H9 (cell line): ENCODE data around the gene SLC35E4. TPM values are rescaled to one million over a fixed set of nuclear protein-coding genes. Genes with fewer than 3 reads are reported as not detected.

Experiments used
- DNase-seq: peaks from one replicate; pipeline ENCODE4 v3.0.0-alpha.2; 2017
- H2AFZ ChIP-seq: one replicate; pipeline ENCODE4 v1.6.1; 2013; ENCODE audit warnings: mild to moderate bottlenecking, low read length, control low read depth, moderate library complexity
- H2AK5ac ChIP-seq: 2 replicates; pipeline ENCODE4 v1.6.1; 2013; ENCODE audit warnings: low read length, control low read depth, mixed read lengths; ENCODE audit not compliant: insufficient read length
- H2BK120ac ChIP-seq: one replicate; pipeline ENCODE4 v1.6.1; 2013; ENCODE audit warnings: low read depth, mild to moderate bottlenecking, low read length, control low read depth, inconsistent platforms; ENCODE audit not compliant: poor library complexity, severe bottlenecking
- H2BK12ac ChIP-seq: 2 replicates; pipeline ENCODE4 v1.6.1; 2013; ENCODE audit warnings: low read length, control low read depth, mixed read lengths, low read depth; ENCODE audit not compliant: insufficient read length
- H2BK15ac ChIP-seq: 2 replicates; pipeline ENCODE4 v1.6.1; 2013; ENCODE audit warnings: low read depth, low read length, control low read depth
- H2BK20ac ChIP-seq: one replicate; pipeline ENCODE4 v1.6.1; 2013; ENCODE audit warnings: low read depth, mild to moderate bottlenecking, low read length, control low read depth, inconsistent platforms; ENCODE audit not compliant: poor library complexity, severe bottlenecking
- H2BK5ac ChIP-seq: 2 replicates; pipeline ENCODE4 v1.6.1; 2013; ENCODE audit warnings: low read length, control low read depth, mixed read lengths; ENCODE audit not compliant: insufficient read length
- H3K14ac ChIP-seq: 2 replicates; pipeline ENCODE4 v1.6.1; 2013; ENCODE audit warnings: low read length, control low read depth; ENCODE audit not compliant: insufficient read depth
- H3K18ac ChIP-seq: 2 replicates; pipeline ENCODE4 v1.6.1; 2013; ENCODE audit warnings: low read depth, mild to moderate bottlenecking, mixed read lengths, low read length, control low read depth; ENCODE audit not compliant: insufficient read length
- H3K23ac ChIP-seq: 2 replicates; pipeline ENCODE4 v1.6.1; 2013; ENCODE audit warnings: low read length, control low read depth, mixed read lengths, low read depth; ENCODE audit not compliant: insufficient read length
- H3K23me2 ChIP-seq: 2 replicates; pipeline ENCODE4 v1.6.1; 2013; ENCODE audit warnings: low read depth, mild to moderate bottlenecking, mixed read lengths, low read length, control low read depth; ENCODE audit not compliant: insufficient read length, poor library complexity, severe bottlenecking
- H3K27ac ChIP-seq: 2 replicates; pipeline ENCODE4 v1.5.1; 2013; ENCODE audit warnings: low read length, control low read depth, mixed read lengths, low read depth; ENCODE audit not compliant: insufficient read length
- H3K27me3 ChIP-seq: 2 replicates; pipeline ENCODE4 v1.6.1; 2013; ENCODE audit warnings: low read length, control low read depth, inconsistent platforms; ENCODE audit not compliant: insufficient read depth
- H3K4ac ChIP-seq: 2 replicates; pipeline ENCODE4 v1.6.1; 2013; ENCODE audit warnings: low read depth, mild to moderate bottlenecking, control low read depth, inconsistent platforms, low read length, moderate library complexity
- H3K4me1 ChIP-seq: 2 replicates; pipeline ENCODE4 v1.6.1; 2013; ENCODE audit warnings: low read length, control low read depth, inconsistent platforms; ENCODE audit not compliant: insufficient read depth
- H3K4me2 ChIP-seq: 2 replicates; pipeline ENCODE4 v1.6.1; 2013; ENCODE audit warnings: low read length, control low read depth, mixed read lengths; ENCODE audit not compliant: insufficient read length, insufficient read depth
- H3K56ac ChIP-seq: 2 replicates; pipeline ENCODE4 v1.6.1; 2013; ENCODE audit warnings: low read depth, mild to moderate bottlenecking, mixed read lengths, low read length, control low read depth; ENCODE audit not compliant: insufficient read length
- H3K79me1 ChIP-seq: 2 replicates; pipeline ENCODE4 v1.6.1; 2013; ENCODE audit warnings: low read depth, mild to moderate bottlenecking, moderate library complexity, low read length, control low read depth, inconsistent platforms; ENCODE audit not compliant: insufficient read depth, poor library complexity, severe bottlenecking
- H3K79me2 ChIP-seq: 2 replicates; pipeline ENCODE4 v1.6.1; 2013; ENCODE audit warnings: low read length, control low read depth, inconsistent platforms; ENCODE audit not compliant: insufficient read depth
- H3K9ac ChIP-seq: 2 replicates; pipeline ENCODE4 v1.6.1; 2013; ENCODE audit warnings: low read length, control low read depth, mixed read lengths; ENCODE audit not compliant: insufficient read length; ENCODE audit errors: extremely low read depth
- H3K9me3 ChIP-seq: one replicate; pipeline ENCODE4 v1.6.1; 2013; ENCODE audit warnings: low read depth, low read length, inconsistent platforms; ENCODE audit not compliant: control insufficient read depth
- H3T11ph ChIP-seq: one replicate; pipeline ENCODE4 v1.6.1; 2013; ENCODE audit warnings: mild to moderate bottlenecking, low read length, control low read depth, inconsistent platforms
- H4K20me1 ChIP-seq: one replicate; pipeline ENCODE4 v1.6.1; 2013; ENCODE audit not compliant: control insufficient read depth, insufficient read length, insufficient read depth
- H4K5ac ChIP-seq: 2 replicates; pipeline ENCODE4 v1.6.1; 2013; ENCODE audit warnings: low read depth, mild to moderate bottlenecking, mixed read lengths, low read length, control low read depth; ENCODE audit not compliant: insufficient read length
- H4K8ac ChIP-seq: replicated peaks from 2 replicates; pipeline ENCODE4 v1.6.1; 2013; ENCODE audit warnings: low read length, control low read depth, mixed read lengths, low read depth; ENCODE audit not compliant: insufficient read length
- H4K91ac ChIP-seq: 2 replicates; pipeline ENCODE4 v1.6.1; 2013; ENCODE audit warnings: low read depth, mild to moderate bottlenecking, moderate library complexity, mixed read lengths, low read length, control low read depth; ENCODE audit not compliant: insufficient read length
- H3K27ac Mint-ChIP-seq, 3 experiments: 2 replicates in 2 of 3; 3 replicates in 1 of 3; pipeline ENCODE4 v1.8.0; 2020 to 2021; ENCODE audit warnings: mixed read lengths in 3 of 3, mild to moderate bottlenecking in 1 of 3, moderate library complexity in 1 of 3
- H3K27me3 Mint-ChIP-seq: 2 replicates; pipeline ENCODE4 v1.8.0; 2021; ENCODE audit warnings: low read depth, mild to moderate bottlenecking, moderate library complexity, mixed read lengths
- H3K36me3 Mint-ChIP-seq, 3 experiments: 2 replicates in 2 of 3; 3 replicates in 1 of 3; pipeline ENCODE4 v1.8.0; 2020 to 2021; ENCODE audit warnings: low read depth in 3 of 3, mixed read lengths in 3 of 3; ENCODE audit not compliant: insufficient read depth in 1 of 3
- H3K4me1 Mint-ChIP-seq, 2 experiments: 2 replicates each; pipeline ENCODE4 v1.8.0; 2020; ENCODE audit warnings: mixed read lengths in 2 of 2
- H3K4me3 Mint-ChIP-seq, 2 experiments: 2 replicates in 1 of 2; 3 replicates in 1 of 2; pipeline ENCODE4 v1.8.0; 2020 to 2021; ENCODE audit warnings: mild to moderate bottlenecking in 2 of 2, mixed read lengths in 2 of 2, moderate library complexity in 1 of 2
- H3K9me3 Mint-ChIP-seq, 2 experiments: 2 replicates in 1 of 2; 3 replicates in 1 of 2; pipeline ENCODE4 v1.8.0; 2020; ENCODE audit warnings: mild to moderate bottlenecking in 2 of 2, mixed read lengths in 2 of 2, moderate library complexity in 1 of 2
- CTCF ChIP-seq: fragments of 200-600 bp; sonication (generic); conservative IDR thresholded peaks from 3 replicates; pipeline ENCODE4 v1.8.0; 2021; ENCODE audit warnings: antibody characterized with exemption, mild to moderate bottlenecking
- whole genome bisulfite sequencing: extraction: QIAGEN DNeasy Blood & Tissue Kit; methylation state at CpG from one replicate; pipeline ENCODE4 v1.1.7; 2013; ENCODE audit warnings: missing lambda C conversion rate, low lambda C conversion rate, mixed read lengths; ENCODE audit not compliant: insufficient read length; ENCODE audit errors: extremely low coverage; 5-methylcytosine and 5-hydroxymethylcytosine counted together
- total RNA-seq: library from RNA; stranded (reverse); gene quantifications from 2 replicates; pipeline ENCODE4 v1.2.1, GENCODE V29; 2021

SLC35E4 gene
- total RNA-seq, 1 experiment from 2014 or later, result 3.7 TPM

- H3T11ph ChIP-seq, result no peak overlapping the region
- Mint-ChIP-seq H3K4me1 (peaks cover 40 to 41% of the 10 kb centered on the region in 2 experiments), H3K27me3 (no peaks in the 10 kb centered on the region; the same call in 1 of the 2 replicates), H3K9me3 (peaks cover 0 to 3% of the 10 kb centered on the region in 2 experiments; a peak in 1 of 5 replicates), H3K4me3 (no peak overlapping the region), H3K27ac (peak overlapping the region in 2 of 3 experiments; percentile 66 to 76; a peak in 4 of 7 replicates), H3K36me3 (peaks cover 2 to 22% (median 5%) of the 10 kb centered on the region in 3 experiments; a peak in 6 of 7 replicates)
- no peak overlapping the region for H3K4me2 ChIP-seq
- H3K14ac ChIP-seq, result no peak overlapping the region; the same call in 1 of the 2 replicates
- no CpG with 5 or more reads among the region's 14 CpGs for WGBS
- no peak overlapping the region for H2BK15ac ChIP-seq
- H4K8ac ChIP-seq, result no peak overlapping the region
- H2BK12ac ChIP-seq, result no peak overlapping the region
- no peak overlapping the region for H3K56ac ChIP-seq
- H4K5ac ChIP-seq, result no peak overlapping the region
- H4K91ac ChIP-seq, result peak overlapping the region; percentile 44
- no peak overlapping the region for H2AFZ ChIP-seq
- H3K23ac ChIP-seq, result no peak overlapping the region
- H3K79me1 ChIP-seq, result no peaks in the 10 kb centered on the region
- H2BK120ac ChIP-seq, result no peak overlapping the region
- H2AK5ac ChIP-seq, result peak overlapping the region; percentile 54
- no peaks in the 10 kb centered on the region for H3K27me3 ChIP-seq
- no peak overlapping the region for H3K9ac ChIP-seq
- H3K9me3 ChIP-seq, result no peaks in the 10 kb centered on the region
- H3K4me1 ChIP-seq, result peaks cover 4% of the 10 kb centered on the region; the same call in 1 of the 2 replicates
- no peak overlapping the region for H2BK20ac ChIP-seq
- H3K18ac ChIP-seq, result no peak overlapping the region
- no peak overlapping the region; the same call in 1 of the 2 replicates for H3K4ac ChIP-seq
- no peaks in the 10 kb centered on the region for H4K20me1 ChIP-seq
- H3K23me2 ChIP-seq, result no peaks in the 10 kb centered on the region
- no peak overlapping the region for H3K27ac ChIP-seq
- TF ChIP-seq CTCF, result no peak
- H3K79me2 ChIP-seq, result no peaks in the 10 kb centered on the region
- H2BK5ac ChIP-seq, result no peak overlapping the region
- DNase-seq, result no peak
Measured at GRCh38 chr22:30654361-30654760, 18.8 kb downstream of the SLC35E4 start.
